Right lobe of liver (tissue), 6 donors: ENCODE data around the gene IGFBP5. TPM values are rescaled to one million over a fixed set of nuclear protein-coding genes. Genes with fewer than 3 reads are reported as not detected.

Experiments used
- ATAC-seq, 4 donors: fragments of 200-7000 bp; cut with Tn5 transposase; one replicate each; pipeline ENCODE4 v1.9.1; 2020; ENCODE audit warnings: mild to moderate bottlenecking in 4 of 4, moderate library complexity in 4 of 4
- DNase-seq, 3 donors: peaks; one replicate each; pipeline ENCODE4 v3.0.0-alpha.2; 2020
- H3K27ac ChIP-seq, 3 donors: fragments of 200-600 bp; one replicate each; pipeline ENCODE4 v1.8.0; 2022
- H3K27me3 ChIP-seq, 2 donors: fragments of 200-600 bp; one replicate each; pipeline ENCODE4 v1.8.0; 2022
- H3K36me3 ChIP-seq, 4 donors: fragments of 200-600 bp; sonication (generic) in 1 of 4; one replicate each; pipeline versions ENCODE4 v1.5.1 to v1.8.0; 2017 to 2022; ENCODE audit warnings: control low read depth in 1 of 4
- H3K4me1 ChIP-seq, 4 donors: fragments of 200-600 bp; sonication (generic) in 1 of 4; one replicate each; pipeline versions ENCODE4 v1.5.1 to v1.8.0; 2017 to 2022; ENCODE audit warnings: control low read depth in 1 of 4
- H3K4me3 ChIP-seq, 3 donors: fragments of 200-600 bp; one replicate each; pipeline ENCODE4 v1.8.0; 2022
- H3K9me3 ChIP-seq, 4 donors: fragments of 200-600 bp; sonication (generic) in 1 of 4; one replicate each; pipeline versions ENCODE4 v1.5.1 to v1.8.0; 2017 to 2022; ENCODE audit warnings: control low read depth in 1 of 4
- POLR2A ChIP-seq: fragments of 450-650 bp; IDR thresholded peaks from one replicate; pipeline ENCODE4 v1.6.1; 2017; ENCODE audit warnings: antibody characterized with exemption, mild to moderate bottlenecking
- WGBS: methylation state at CpG from one replicate; pipeline ENCODE4 v1.1.6; 2018; ENCODE audit warnings: low coverage, low lambda C conversion rate; ENCODE audit not compliant: insufficient coverage; ENCODE audit errors: missing lambda C conversion rate; 5-methylcytosine and 5-hydroxymethylcytosine counted together
- intact Hi-C, 2 donors: fragments of 100-400 bp; cut with DNase I; formaldehyde crosslinking; loops; one replicate each; pipeline versions ENCODE4 v1.11.2 to v1.14.1; 2022
- total RNA-seq, 6 experiments: library from RNA; depleted of rRNA in 2 of 6; stranded (reverse); fragments of >200 nt in 2 of 6; fragmentation: NEBNext Ultra II Directional in 3 of 6; extraction: Animal tissue kit (Norgen Biotek cat#: 25700) in 3 of 6; gene quantifications; one replicate each; pipeline versions ENCODE4 v1.1.0 to v1.2.4, GENCODE V29; 2016 to 2023
- TF ChIP-seq, protein P1 (sequence below), 4 donors: fragments of 200-600 bp in 3 of 4; fragments of 450-650 bp in 1 of 4; IDR thresholded peaks; one replicate each; pipeline versions ENCODE4 v1.5.1 to v1.8.0; 2016 to 2022; ENCODE audit warnings: antibody characterized with exemption in 4 of 4, mild to moderate bottlenecking in 2 of 4
- donor health status: DM: no; HTN: yes; CAD: no.
- donor health status: DM: no; HTN: no; CAD: no.
- donor health status: DM: no; HTN: no; CAD: no.
- donor health status: DM: no; HTN: yes; CAD: no.
- donor health status: DM: no; HTN: yes; CAD: no.

Gene IGFBP5
- total RNA-seq, 6 experiments from 2014 or later = 13.7 to 76.0 (median 30.9) TPM

DNA sequence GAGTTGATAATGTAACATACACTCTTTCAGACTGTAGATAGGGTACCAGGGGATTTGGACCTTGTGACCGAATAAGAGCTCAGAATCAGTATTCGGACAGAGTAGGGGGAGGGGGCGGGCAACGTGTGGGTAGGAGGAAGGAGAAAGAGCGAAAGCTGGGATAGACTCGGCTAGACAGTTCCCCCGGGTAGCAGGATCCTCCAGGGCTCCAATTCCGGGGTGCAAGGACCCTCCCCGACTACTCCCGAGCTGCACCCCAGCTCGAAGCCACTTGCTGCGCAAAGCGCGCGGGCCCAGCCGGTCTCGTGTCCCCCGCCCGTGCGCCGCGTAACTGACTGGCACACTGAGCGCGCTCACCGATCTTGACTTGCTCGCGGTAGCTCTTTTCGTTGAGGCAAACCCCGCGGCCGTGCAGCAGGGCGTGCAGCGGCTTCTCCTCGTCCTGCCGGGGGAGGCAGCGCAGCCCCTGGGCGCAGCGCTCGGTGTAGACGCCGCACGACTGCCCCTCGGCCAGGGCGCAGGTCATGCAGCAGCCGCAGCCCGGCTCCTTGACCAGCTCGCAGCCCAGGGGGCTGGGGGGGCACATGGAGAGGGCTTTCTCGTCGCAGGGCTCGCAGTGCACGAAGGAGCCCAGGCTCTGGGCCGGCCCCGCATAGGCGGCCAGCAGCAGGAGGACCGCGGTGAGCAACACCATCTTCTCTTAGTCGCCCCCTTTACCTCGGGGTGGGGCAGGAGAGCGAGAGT lies 1.1 kb downstream of the IGFBP5 start:
- Histone ChIP-seq H3K4me3 (peak overlapping the region; percentile 0 to 38 (median 38)), H3K4me1 (peaks cover 0 to 23% (median 7%) of the 10 kb centered on the region in 4 donors), H3K27me3 (peaks cover 0 to 16% of the 10 kb centered on the region in 2 donors), H3K27ac (peak overlapping the region in 2 of 3 donors; percentile 1 to 36), H3K36me3 (no peaks in the 10 kb centered on the region), H3K9me3 (no peaks in the 10 kb centered on the region)
- intact Hi-C loops = no loop called here
- 1% methylated on average over 18 of the region's 59 CpGs for WGBS
- peak in 1 of 3 donors; percentile 39 for DNase-seq
- no peak for TF ChIP-seq POLR2A
- ATAC-seq = peak; percentile 9 to 19 (median 16)

DNA sequence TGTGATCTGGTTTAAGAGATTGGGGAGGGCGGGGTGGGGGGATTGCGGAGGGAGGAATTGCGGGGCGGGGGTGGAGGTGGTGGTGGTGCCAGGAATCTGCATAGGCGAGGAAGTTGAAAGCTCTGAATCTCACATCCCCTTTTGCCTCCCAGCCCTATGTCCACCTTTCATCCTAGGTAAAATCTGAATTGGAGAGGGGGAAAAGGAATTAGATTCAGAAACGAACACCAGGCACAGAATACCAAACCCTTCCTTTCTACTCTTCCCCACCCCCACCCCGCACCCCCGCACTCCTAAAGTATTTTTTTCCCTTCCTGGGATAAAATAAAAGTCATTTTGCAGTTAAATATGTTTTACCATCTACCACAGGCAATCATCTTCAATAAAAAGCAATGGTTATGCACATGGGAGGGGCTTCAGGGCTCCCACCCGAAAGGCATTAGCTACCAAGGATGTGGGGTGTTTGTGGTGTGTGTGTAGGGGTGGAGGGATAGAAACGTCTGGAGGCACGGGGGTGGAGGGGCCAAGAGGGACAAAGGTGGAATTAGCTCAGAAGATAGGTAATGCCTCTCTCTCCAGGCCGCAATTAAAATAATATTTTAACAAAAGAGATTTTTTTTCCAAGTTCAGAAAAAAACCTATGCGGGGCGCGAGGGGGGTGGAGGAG lies 1.8 kb downstream of the IGFBP5 start:
- ATAC-seq (no peak), DNase-seq (no peak)
- H3K4me1 ChIP-seq = peaks cover 0 to 23% (median 7%) of the 10 kb centered on the region in 4 donors
- peaks cover 0 to 16% of the 10 kb centered on the region in 2 donors for H3K27me3 ChIP-seq
- no peak overlapping the region for H3K27ac ChIP-seq
- H3K4me3 ChIP-seq = peak overlapping the region in 2 of 3 donors; percentile 38
- WGBS = 3% methylated on average over 15 of the region's 15 CpGs
- TF ChIP-seq POLR2A = no peak
- TF ChIP-seq, protein P1, sequence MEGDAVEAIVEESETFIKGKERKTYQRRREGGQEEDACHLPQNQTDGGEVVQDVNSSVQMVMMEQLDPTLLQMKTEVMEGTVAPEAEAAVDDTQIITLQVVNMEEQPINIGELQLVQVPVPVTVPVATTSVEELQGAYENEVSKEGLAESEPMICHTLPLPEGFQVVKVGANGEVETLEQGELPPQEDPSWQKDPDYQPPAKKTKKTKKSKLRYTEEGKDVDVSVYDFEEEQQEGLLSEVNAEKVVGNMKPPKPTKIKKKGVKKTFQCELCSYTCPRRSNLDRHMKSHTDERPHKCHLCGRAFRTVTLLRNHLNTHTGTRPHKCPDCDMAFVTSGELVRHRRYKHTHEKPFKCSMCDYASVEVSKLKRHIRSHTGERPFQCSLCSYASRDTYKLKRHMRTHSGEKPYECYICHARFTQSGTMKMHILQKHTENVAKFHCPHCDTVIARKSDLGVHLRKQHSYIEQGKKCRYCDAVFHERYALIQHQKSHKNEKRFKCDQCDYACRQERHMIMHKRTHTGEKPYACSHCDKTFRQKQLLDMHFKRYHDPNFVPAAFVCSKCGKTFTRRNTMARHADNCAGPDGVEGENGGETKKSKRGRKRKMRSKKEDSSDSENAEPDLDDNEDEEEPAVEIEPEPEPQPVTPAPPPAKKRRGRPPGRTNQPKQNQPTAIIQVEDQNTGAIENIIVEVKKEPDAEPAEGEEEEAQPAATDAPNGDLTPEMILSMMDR (IDR thresholded peaks at IDR 0.05) = no peak
- no peaks in the 10 kb centered on the region for H3K36me3 ChIP-seq
- intact Hi-C loops = no loop called here
- H3K9me3 ChIP-seq = no peaks in the 10 kb centered on the region

DNA sequence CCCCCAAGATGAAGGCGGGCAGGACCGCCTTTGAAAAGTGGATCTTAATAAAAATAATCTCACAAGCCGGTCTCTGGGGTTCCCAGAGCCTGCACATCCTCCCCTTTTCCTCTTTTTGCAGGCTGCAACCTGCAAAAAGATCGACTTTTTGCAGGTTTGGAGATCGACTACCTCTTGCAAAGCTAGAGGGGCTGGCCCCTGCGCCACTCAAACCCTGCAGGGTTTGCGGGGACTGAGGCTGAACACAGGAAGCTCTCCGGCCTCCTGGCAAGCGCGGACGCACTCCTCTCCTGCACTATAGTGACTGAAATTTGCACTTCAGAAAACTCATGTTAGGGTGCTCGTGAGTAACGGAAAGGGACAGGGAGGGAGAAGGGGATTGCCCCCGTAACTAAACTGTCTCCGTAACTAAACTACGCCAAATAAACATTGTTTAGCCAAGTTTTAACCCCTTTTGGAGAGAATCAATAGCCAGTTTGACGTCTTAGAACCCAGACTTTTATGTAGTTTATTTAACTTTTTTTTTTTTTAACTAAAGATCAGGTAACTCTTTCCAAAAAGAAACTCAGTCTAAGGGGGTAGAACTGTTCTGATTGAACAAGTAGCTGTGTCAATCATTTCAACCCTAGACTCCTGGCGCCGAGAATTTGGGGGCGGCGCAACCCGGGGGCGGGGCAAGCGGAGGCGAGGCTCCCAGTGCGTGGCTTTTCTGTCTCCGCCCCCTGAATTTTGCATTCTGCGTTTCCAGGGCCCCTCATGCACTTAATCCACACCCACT lies 2.5 kb downstream of the IGFBP5 start:
- under 1% methylated on average over 24 of the region's 28 CpGs for WGBS
- TF ChIP-seq, protein P1 (IDR thresholded peaks at IDR 0.05) = no peak
- TF ChIP-seq POLR2A = no peak
- Histone ChIP-seq H3K27me3 (peaks cover 0 to 16% of the 10 kb centered on the region in 2 donors), H3K27ac (no peak overlapping the region), H3K36me3 (no peaks in the 10 kb centered on the region), H3K4me3 (peak overlapping the region in 2 of 3 donors; percentile 27 to 38), H3K9me3 (no peaks in the 10 kb centered on the region), H3K4me1 (peaks cover 0 to 23% (median 7%) of the 10 kb centered on the region in 4 donors)
- peak; percentile 52 to 61 (median 58) for ATAC-seq
- peak in 2 of 3 donors; percentile 47 to 65 for DNase-seq
- intact Hi-C loops = no loop called here

DNA sequence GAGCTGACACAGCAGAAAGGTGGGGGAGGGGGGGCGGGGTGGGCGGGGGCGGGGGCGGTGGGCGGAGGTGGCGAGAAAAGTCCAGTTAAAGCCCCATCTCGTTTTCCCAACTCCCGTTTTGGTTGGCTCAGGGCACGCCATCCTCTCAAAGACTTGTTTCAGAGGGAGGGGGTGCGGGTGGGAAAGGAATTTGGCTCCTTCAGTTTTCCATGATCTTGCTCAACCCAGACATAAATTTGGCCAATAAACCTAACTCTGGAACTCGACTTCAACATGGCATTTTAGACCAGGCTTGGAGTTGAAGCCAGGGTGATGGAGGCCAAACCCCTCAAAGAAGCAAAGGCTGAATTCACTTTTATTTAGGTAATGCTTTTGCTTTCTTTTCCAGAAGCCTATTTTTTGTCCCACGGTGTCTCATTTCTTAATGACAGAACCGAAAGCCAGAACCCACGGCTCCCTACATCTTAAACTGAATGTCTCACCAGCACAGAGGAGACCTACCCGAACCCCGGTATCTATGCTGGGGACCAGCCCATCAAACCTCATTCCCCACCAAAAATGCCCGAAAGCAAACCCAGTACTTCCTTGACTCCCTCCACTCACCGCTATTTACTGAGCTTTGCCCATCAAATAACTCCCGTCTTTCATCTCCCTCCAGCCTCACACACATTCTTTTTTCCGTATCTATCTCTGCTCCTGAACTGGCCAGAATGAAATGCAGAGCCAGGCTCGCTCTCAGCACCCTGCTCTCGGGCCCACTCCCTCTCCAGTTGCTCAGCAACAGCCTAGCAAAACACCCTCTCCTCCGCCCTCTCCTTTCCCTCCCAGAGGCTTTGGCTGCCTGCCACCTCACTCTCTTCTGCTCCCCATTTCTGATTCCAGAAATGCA lies 4.3 kb downstream of the IGFBP5 start:
- peak in 2 of 4 donors; percentile 26 to 52 for ATAC-seq
- peaks cover 0 to 16% of the 10 kb centered on the region in 2 donors for H3K27me3 ChIP-seq
- no peak overlapping the region for H3K27ac ChIP-seq
- H3K4me3 ChIP-seq = no peak overlapping the region
- TF ChIP-seq, protein P1 (IDR thresholded peaks at IDR 0.05) = no peak
- no peak for TF ChIP-seq POLR2A
- peaks cover 0 to 23% (median 7%) of the 10 kb centered on the region in 4 donors for H3K4me1 ChIP-seq
- H3K36me3 ChIP-seq = no peaks in the 10 kb centered on the region
- intact Hi-C loops = no loop called here
- no peak for DNase-seq
- H3K9me3 ChIP-seq = no peaks in the 10 kb centered on the region
- 9% methylated on average over 23 of the region's 23 CpGs for WGBS
